Activated naive CD8-positive, alpha-beta T cell treated with anti-CD3 and anti-CD28 coated beads, Interleukin-2, amount 10 ng/mL, durations not matched to agents 7 days and 5 days (primary cell): ENCODE data around the gene KDR. TPM values are rescaled to one million over a fixed set of nuclear protein-coding genes. Genes with fewer than 3 reads are reported as not detected.

Source experiments
- ATAC-seq: fragments of 150-1000 bp; cut with Tn5 transposase; one replicate; pipeline ENCODE4 v1.10.0; 2021; ENCODE audit warnings: low read depth, moderate library complexity
- POLR2A ChIA-PET: fragments of 350-600 bp; sonication (Branson Sonifier 250); formaldehyde crosslinking; loops from one replicate; lab custom pipeline; 2021; ENCODE audit warnings: antibody characterized with exemption; lab: Charles Lee
- DNase-seq: peaks from one replicate; pipeline ENCODE4 v3.0.0; 2021
- H3K27ac Mint-ChIP-seq: one replicate; pipeline ENCODE4 v1.8.0; 2022; ENCODE audit warnings: mild to moderate bottlenecking, mixed read lengths
- H3K27me3 Mint-ChIP-seq: one replicate; pipeline ENCODE4 v1.8.0; 2022; ENCODE audit warnings: mild to moderate bottlenecking, moderate library complexity, mixed read lengths
- H3K36me3 Mint-ChIP-seq: one replicate; pipeline ENCODE4 v1.8.0; 2021; ENCODE audit warnings: mild to moderate bottlenecking, mixed read lengths
- H3K4me1 Mint-ChIP-seq: one replicate; pipeline ENCODE4 v1.8.0; 2021; ENCODE audit warnings: mixed read lengths
- H3K4me3 Mint-ChIP-seq: one replicate; pipeline ENCODE4 v1.8.0; 2022; ENCODE audit warnings: mild to moderate bottlenecking, moderate library complexity, mixed read lengths
- H3K9me3 Mint-ChIP-seq: one replicate; pipeline ENCODE4 v1.8.0; 2021; ENCODE audit warnings: mixed read lengths
- total RNA-seq, 2 experiments: library from RNA; stranded (reverse); gene quantifications; one replicate each; pipeline ENCODE4 v1.2.3, GENCODE V29; 2021

Gene KDR
- total RNA-seq, 2 experiments from 2014 or later = not detected

- no peak for ATAC-seq
Measured at GRCh38 chr4:55051532-55051931, 73.9 kb downstream of the KDR start.

GRCh38 chr4:55050418-55050950, 74.9 kb downstream of the KDR start:
- no peak for ATAC-seq
- Mint-ChIP-seq H3K27ac (no peak overlapping the region), H3K4me1 (no peaks in the 10 kb centered on the region), H3K27me3 (peaks cover 2% of the 10 kb centered on the region), H3K9me3 (no peaks in the 10 kb centered on the region), H3K36me3 (no peaks in the 10 kb centered on the region), H3K4me3 (no peak overlapping the region)
- POLR2A ChIA-PET = no interaction called here
- DNase-seq = no peak

More at GRCh38 chr4:55051532-55051931, 73.9 kb downstream of the KDR start:
- no peak overlapping the region for H3K4me3 Mint-ChIP-seq
- no peaks in the 10 kb centered on the region for H3K9me3 Mint-ChIP-seq
- no peak for DNase-seq
- no peaks in the 10 kb centered on the region for H3K4me1 Mint-ChIP-seq
- POLR2A ChIA-PET = no interaction called here
- peaks cover 2% of the 10 kb centered on the region for H3K27me3 Mint-ChIP-seq
- H3K27ac Mint-ChIP-seq = no peak overlapping the region
- no peaks in the 10 kb centered on the region for H3K36me3 Mint-ChIP-seq

- Mint-ChIP-seq H3K4me3 (no peak overlapping the region), H3K4me1 (no peaks in the 10 kb centered on the region), H3K36me3 (no peaks in the 10 kb centered on the region), H3K9me3 (peaks cover 3% of the 10 kb centered on the region), H3K27me3 (peaks cover 3% of the 10 kb centered on the region), H3K27ac (no peak overlapping the region)
- no peak for DNase-seq
- POLR2A ChIA-PET = no interaction called here
- ATAC-seq = no peak
Measured at GRCh38 chr4:55038176-55038890, 87.1 kb downstream of the KDR start.

GRCh38 chr4:55037728-55038127, 87.7 kb downstream of the KDR start:
- Mint-ChIP-seq H3K36me3 (no peaks in the 10 kb centered on the region), H3K27ac (no peak overlapping the region), H3K9me3 (peaks cover 3% of the 10 kb centered on the region), H3K27me3 (peaks cover 3% of the 10 kb centered on the region), H3K4me1 (no peaks in the 10 kb centered on the region), H3K4me3 (no peak overlapping the region)
- ATAC-seq (no peak), DNase-seq (no peak)
- POLR2A ChIA-PET = no interaction called here

- ATAC-seq (no peak), DNase-seq (no peak)
- no peaks in the 10 kb centered on the region for H3K4me1 Mint-ChIP-seq
- no peaks in the 10 kb centered on the region for H3K36me3 Mint-ChIP-seq
- H3K27ac Mint-ChIP-seq = no peak overlapping the region
- H3K27me3 Mint-ChIP-seq = peaks cover 3% of the 10 kb centered on the region
- peaks cover 3% of the 10 kb centered on the region for H3K9me3 Mint-ChIP-seq
- no peak overlapping the region for H3K4me3 Mint-ChIP-seq
- POLR2A ChIA-PET = no interaction called here
Measured at GRCh38 chr4:55036405-55036804, 89.0 kb downstream of the KDR start.

GRCh38 chr4:55035892-55036291, 89.5 kb downstream of the KDR start:
- ATAC-seq (no peak), DNase-seq (no peak)
- Mint-ChIP-seq H3K27ac (no peak overlapping the region), H3K36me3 (no peaks in the 10 kb centered on the region), H3K4me3 (no peak overlapping the region), H3K27me3 (peaks cover 3% of the 10 kb centered on the region), H3K4me1 (no peaks in the 10 kb centered on the region), H3K9me3 (no peaks in the 10 kb centered on the region)
- POLR2A ChIA-PET = no interaction called here

- ATAC-seq (no peak), DNase-seq (no peak)
- POLR2A ChIA-PET = no interaction called here
- H3K9me3 Mint-ChIP-seq = no peaks in the 10 kb centered on the region
- no peaks in the 10 kb centered on the region for H3K27me3 Mint-ChIP-seq
- no peaks in the 10 kb centered on the region for H3K36me3 Mint-ChIP-seq
- H3K4me1 Mint-ChIP-seq = no peaks in the 10 kb centered on the region
- no peak overlapping the region for H3K27ac Mint-ChIP-seq
- H3K4me3 Mint-ChIP-seq = no peak overlapping the region
Measured at GRCh38 chr4:55033296-55033695, 92.1 kb downstream of the KDR start.

GRCh38 chr4:55032788-55033187, 92.6 kb downstream of the KDR start:
- H3K9me3 Mint-ChIP-seq = no peaks in the 10 kb centered on the region
- H3K4me3 Mint-ChIP-seq = no peak overlapping the region
- no peaks in the 10 kb centered on the region for H3K27me3 Mint-ChIP-seq
- no peaks in the 10 kb centered on the region for H3K4me1 Mint-ChIP-seq
- H3K36me3 Mint-ChIP-seq = no peaks in the 10 kb centered on the region
- H3K27ac Mint-ChIP-seq = no peak overlapping the region
- POLR2A ChIA-PET = no interaction called here
- ATAC-seq (no peak), DNase-seq (no peak)

- H3K4me3 Mint-ChIP-seq = no peak overlapping the region
- H3K27ac Mint-ChIP-seq = no peak overlapping the region
- ATAC-seq (no peak), DNase-seq (no peak)
- no peaks in the 10 kb centered on the region for H3K27me3 Mint-ChIP-seq
- H3K4me1 Mint-ChIP-seq = no peaks in the 10 kb centered on the region
- POLR2A ChIA-PET = no interaction called here
- H3K9me3 Mint-ChIP-seq = no peaks in the 10 kb centered on the region
- H3K36me3 Mint-ChIP-seq = no peaks in the 10 kb centered on the region
Measured at GRCh38 chr4:55032179-55032578, 93.2 kb downstream of the KDR start.

GRCh38 chr4:55031158-55031557, 94.2 kb downstream of the KDR start:
- Mint-ChIP-seq H3K36me3 (no peaks in the 10 kb centered on the region), H3K4me1 (no peaks in the 10 kb centered on the region)

GRCh38 chr4:55030589-55030988, 94.8 kb downstream of the KDR start:
- H3K27ac Mint-ChIP-seq = no peak overlapping the region
- DNase-seq (no peak), ATAC-seq (no peak)
- no peaks in the 10 kb centered on the region for H3K4me1 Mint-ChIP-seq
- H3K36me3 Mint-ChIP-seq = no peaks in the 10 kb centered on the region
- H3K27me3 Mint-ChIP-seq = peaks cover 3% of the 10 kb centered on the region
- H3K9me3 Mint-ChIP-seq = no peaks in the 10 kb centered on the region
- H3K4me3 Mint-ChIP-seq = no peak overlapping the region
- POLR2A ChIA-PET = no interaction called here

More at GRCh38 chr4:55031158-55031557, 94.2 kb downstream of the KDR start:
- Mint-ChIP-seq H3K9me3 (no peaks in the 10 kb centered on the region), H3K27me3 (peaks cover 3% of the 10 kb centered on the region), H3K4me3 (no peak overlapping the region), H3K27ac (no peak overlapping the region)
- DNase-seq (no peak), ATAC-seq (no peak)
- POLR2A ChIA-PET = no interaction called here

GRCh38 chr4:55029821-55030503, 95.4 kb downstream of the KDR start:
- POLR2A ChIA-PET = no interaction called here
- no peak overlapping the region for H3K4me3 Mint-ChIP-seq
- DNase-seq (no peak), ATAC-seq (no peak)
- H3K4me1 Mint-ChIP-seq = no peaks in the 10 kb centered on the region
- H3K27me3 Mint-ChIP-seq = peaks cover 3% of the 10 kb centered on the region
- H3K27ac Mint-ChIP-seq = no peak overlapping the region
- H3K9me3 Mint-ChIP-seq = no peaks in the 10 kb centered on the region
- no peaks in the 10 kb centered on the region for H3K36me3 Mint-ChIP-seq

GRCh38 chr4:55029321-55029720, 96.1 kb downstream of the KDR start:
- no peak overlapping the region for H3K27ac Mint-ChIP-seq
- H3K27me3 Mint-ChIP-seq = peaks cover 3% of the 10 kb centered on the region
- ATAC-seq = no peak
- no peaks in the 10 kb centered on the region for H3K9me3 Mint-ChIP-seq
- H3K4me1 Mint-ChIP-seq = no peaks in the 10 kb centered on the region
- no peaks in the 10 kb centered on the region for H3K36me3 Mint-ChIP-seq
- POLR2A ChIA-PET = no interaction called here
- no peak for DNase-seq
- H3K4me3 Mint-ChIP-seq = no peak overlapping the region
